PC-3 (cell line): ENCODE data around the gene PREX1. TPM values are rescaled to one million over a fixed set of nuclear protein-coding genes. Genes with fewer than 3 reads are reported as not detected.

Source experiments
- ATAC-seq: fragments of 200-7000 bp; cut with Tn5 transposase; 2 replicates; pipeline ENCODE4 v1.9.1; 2020; ENCODE audit warnings: mild to moderate bottlenecking, moderate library complexity
- BruUV-seq: library from RNA; stranded (reverse); fragments of 400-500 nt; replicated peaks from 2 replicates; lab custom pipeline; 2021; lab: Mats Ljungman, UMichigan
- CTCF ChIA-PET: fragments of 300-600 bp; sonication (Branson Sonifier 250); formaldehyde crosslinking; loops from one replicate; lab custom pipeline; 2022; ENCODE audit warnings: antibody characterized with exemption; lab: Charles Lee
- POLR2A ChIA-PET: fragments of 300-600 bp; sonication (Branson Sonifier 250); formaldehyde crosslinking; loops from one replicate; lab custom pipeline; 2022; ENCODE audit warnings: antibody characterized with exemption; ENCODE audit not compliant: unreplicated experiment; lab: Charles Lee
- DNase-seq: peaks from one replicate; pipeline ENCODE4 v3.0.0-alpha.2; 2015
- H2AFZ ChIP-seq: fragments of 300-600 bp; sonication (generic); 2 replicates; pipeline ENCODE4 v1.6.0; 2016; ENCODE audit warnings: antibody characterized with exemption, low read length
- H3F3A ChIP-seq: fragments of 300-600 bp; sonication (generic); one replicate; pipeline ENCODE4 v1.6.0; 2017; ENCODE audit warnings: antibody characterized with exemption, low read length, control low read depth, mild to moderate bottlenecking; ENCODE audit not compliant: unreplicated experiment
- H3K27ac ChIP-seq: fragments of 300-600 bp; sonication (generic); 2 replicates; pipeline ENCODE4 v1.5.1; 2016; ENCODE audit warnings: mild to moderate bottlenecking, low read length
- H3K27me3 ChIP-seq: fragments of 300-600 bp; sonication (generic); 2 replicates; pipeline ENCODE4 v1.6.1; 2016; ENCODE audit warnings: low read length, mixed read lengths
- H3K36me3 ChIP-seq: fragments of 300-600 bp; sonication (generic); 2 replicates; pipeline ENCODE4 v1.6.1; 2016; ENCODE audit warnings: low read depth, mixed run types, low read length, mixed read lengths
- H3K4me1 ChIP-seq: fragments of 300-600 bp; sonication (generic); 2 replicates; pipeline ENCODE4 v1.5.1; 2016; ENCODE audit warnings: low read length; ENCODE audit not compliant: insufficient read depth
- H3K4me2 ChIP-seq: fragments of 300-600 bp; sonication (generic); 2 replicates; pipeline ENCODE4 v1.6.0; 2016; ENCODE audit warnings: low read length
- H3K4me3 ChIP-seq: fragments of 300-600 bp; sonication (generic); 2 replicates; pipeline ENCODE4 v1.5.1; 2016; ENCODE audit warnings: mild to moderate bottlenecking, low read length, mixed read lengths
- H3K79me2 ChIP-seq: fragments of 300-600 bp; sonication (generic); 2 replicates; pipeline ENCODE4 v1.6.1; 2017; ENCODE audit warnings: low read length, mixed read lengths
- H3K9ac ChIP-seq: fragments of 300-600 bp; sonication (generic); 2 replicates; pipeline ENCODE4 v1.6.0; 2016; ENCODE audit warnings: mild to moderate bottlenecking, low read length
- H3K9me2 ChIP-seq: fragments of 300-600 bp; sonication (generic); replicated peaks from 2 replicates; pipeline ENCODE4 v1.6.1; 2016; ENCODE audit warnings: mixed run types, low read length, mixed read lengths
- H3K9me3 ChIP-seq: fragments of 300-600 bp; sonication (generic); 2 replicates; pipeline ENCODE4 v1.6.1; 2016; ENCODE audit warnings: low read length, mixed read lengths
- H4K20me1 ChIP-seq: fragments of 300-600 bp; sonication (generic); 2 replicates; pipeline ENCODE4 v1.6.1; 2016; ENCODE audit warnings: low read length, mixed read lengths
- CTCF ChIP-seq: fragments of 300-600 bp; sonication (generic); conservative IDR thresholded peaks from 2 replicates; pipeline ENCODE4 v1.5.1; 2017; ENCODE audit warnings: antibody characterized with exemption, low read depth, mild to moderate bottlenecking, low read length
- EZH2 ChIP-seq: fragments of 300-600 bp; sonication (generic); IDR thresholded peaks from one replicate; pipeline ENCODE4 v1.6.1; 2017; ENCODE audit warnings: antibody characterized with exemption, mild to moderate bottlenecking, low read length; ENCODE audit not compliant: unreplicated experiment
- EZH2phosphoT487 ChIP-seq: fragments of 300-600 bp; sonication (generic); IDR thresholded peaks from 2 replicates; pipeline ENCODE4 v1.6.1; 2018; ENCODE audit warnings: mild to moderate bottlenecking, antibody characterized with exemption, low read length, borderline replicate concordance
- intact Hi-C: fragments of 100-400 bp; cut with micrococcal nuclease; formaldehyde crosslinking; loops from 2 replicates; pipeline ENCODE4 v1.9.0; 2023
- total RNA-seq: library from RNA; depleted of rRNA; stranded (reverse); fragments of >200 nt; gene quantifications from 2 replicates; pipeline ENCODE4 v1.2.3, GENCODE V29; 2014

The PREX1 gene
- total RNA-seq, 1 experiment from 2014 or later, result 22.1 TPM

- H3K4me2 ChIP-seq, result no peak overlapping the region
- no peaks in the 10 kb centered on the region for H3K9me3 ChIP-seq
- no peaks in the 10 kb centered on the region for H3K36me3 ChIP-seq
- no peak overlapping the region for H2AFZ ChIP-seq
- no peaks in the 10 kb centered on the region for H3K4me1 ChIP-seq
- no peaks in the 10 kb centered on the region for H3K79me2 ChIP-seq
- no TSS peak for BruUV-seq
- DNase-seq (no peak), ATAC-seq (no peak)
- TF ChIP-seq CTCF (no peak), EZH2 (no peak), EZH2phosphoT487 (no peak)
- H3K4me3 ChIP-seq, result no peak overlapping the region
- ChIA-PET POLR2A (no interaction called here), CTCF (no interaction called here)
- intact Hi-C loops, result loop anchor here (10.0 kb wide), 1 partner anchor 110 kb away; the partner anchor contains the start of gene PREX1
- no peak overlapping the region for H3K9ac ChIP-seq
- no peak overlapping the region for H3K27ac ChIP-seq
- H3K27me3 ChIP-seq, result no peaks in the 10 kb centered on the region
- H3F3A ChIP-seq, result no peaks in the 10 kb centered on the region
- no peaks in the 10 kb centered on the region for H4K20me1 ChIP-seq
- H3K9me2 ChIP-seq, result no peaks in the 10 kb centered on the region
These were observed 113.0 kb downstream of the PREX1 start for GRCh38 chr20:48714764-48715163.

DNA sequence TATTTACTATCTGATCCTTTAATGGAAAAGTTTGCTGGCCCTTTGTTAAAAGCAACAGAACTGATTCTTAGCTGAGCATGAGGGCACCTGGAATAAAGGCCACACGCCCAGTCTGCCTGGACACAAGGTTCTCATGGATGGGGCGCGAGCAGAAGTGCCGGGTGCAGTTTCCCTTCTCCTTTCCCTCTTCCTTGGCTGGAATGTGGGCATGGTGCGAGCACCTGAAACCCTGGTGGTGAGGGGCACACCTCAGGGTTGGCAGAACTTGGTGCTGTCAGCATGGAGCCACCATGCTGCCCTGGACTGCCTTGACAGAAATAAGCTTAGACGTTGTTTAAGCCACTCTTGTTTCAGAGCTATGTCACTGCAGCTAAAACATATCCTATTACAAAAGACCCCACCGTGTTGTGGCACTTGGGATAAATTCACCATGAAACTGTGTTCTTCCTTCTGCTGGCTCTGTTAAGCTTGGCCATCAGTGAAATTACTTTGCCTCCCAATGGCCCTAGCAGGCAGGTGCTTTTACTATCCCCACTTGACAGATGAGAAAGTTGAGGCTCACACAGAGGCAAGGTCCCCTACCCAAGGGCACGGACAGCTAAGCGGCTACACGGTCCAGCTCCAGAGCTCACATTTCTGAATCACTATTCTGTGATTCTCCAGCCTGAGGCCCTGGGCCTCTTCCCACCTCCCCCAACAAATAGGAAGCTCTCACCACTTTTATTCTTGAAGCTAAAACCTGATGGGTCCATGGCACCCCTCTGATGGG lies 115.9 kb downstream of the PREX1 start:
- H3K4me2 ChIP-seq, result no peak overlapping the region
- no peaks in the 10 kb centered on the region for H3K9me3 ChIP-seq
- DNase-seq, result no peak
- no peak for ATAC-seq
- CTCF ChIA-PET, result interaction anchor here (0.5 kb wide), 1 partner anchor 54 kb away, joined by 3 read pairs; no protein-coding TSS in a partner anchor
- POLR2A ChIA-PET, result no interaction called here
- H3K27me3 ChIP-seq, result no peaks in the 10 kb centered on the region
- no peaks in the 10 kb centered on the region for H3K4me1 ChIP-seq
- no peaks in the 10 kb centered on the region for H3K36me3 ChIP-seq
- H4K20me1 ChIP-seq, result no peaks in the 10 kb centered on the region
- BruUV-seq, result no TSS peak
- H3K9ac ChIP-seq, result no peak overlapping the region
- TF ChIP-seq CTCF, result no peak
- no peak for TF ChIP-seq EZH2
- no peak for TF ChIP-seq EZH2phosphoT487
- no peaks in the 10 kb centered on the region for H3K79me2 ChIP-seq
- H2AFZ ChIP-seq, result no peak overlapping the region
- H3F3A ChIP-seq, result no peaks in the 10 kb centered on the region
- intact Hi-C loops, result loop anchor here (10.0 kb wide), 1 partner anchor 113 kb away; the partner anchor contains the start of gene PREX1
- H3K9me2 ChIP-seq, result no peaks in the 10 kb centered on the region
- H3K27ac ChIP-seq, result no peak overlapping the region
- no peak overlapping the region for H3K4me3 ChIP-seq

- intact Hi-C loops, result loop anchor here (10.0 kb wide), 1 partner anchor 114 kb away; the partner anchor contains the start of gene PREX1
- Histone ChIP-seq H3K9me2 (no peaks in the 10 kb centered on the region), H3K4me1 (no peaks in the 10 kb centered on the region), H4K20me1 (no peaks in the 10 kb centered on the region), H3K36me3 (no peaks in the 10 kb centered on the region), H3K9me3 (no peaks in the 10 kb centered on the region), H3K79me2 (no peaks in the 10 kb centered on the region), H3K27me3 (no peaks in the 10 kb centered on the region), H3F3A (no peaks in the 10 kb centered on the region), H3K9ac (no peak overlapping the region), H3K4me3 (no peak overlapping the region), H3K4me2 (no peak overlapping the region), H3K27ac (no peak overlapping the region), H2AFZ (no peak overlapping the region)
- BruUV-seq, result no TSS peak
- ChIA-PET POLR2A (no interaction called here), CTCF (no interaction called here)
- DNase-seq (no peak), ATAC-seq (no peak)
- no peak for TF ChIP-seq EZH2
- no peak for TF ChIP-seq CTCF
- TF ChIP-seq EZH2phosphoT487, result no peak
These were observed 116.8 kb downstream of the PREX1 start for GRCh38 chr20:48711044-48711428.
